Neural cell (in vitro differentiated cells): ENCODE measurements around the gene RBM15.

Experiments used
- CTCF ChIP-seq: fragments of 450-650 bp; IDR thresholded peaks from 2 replicates; pipeline ENCODE4 v1.5.1; 2014; ENCODE audit warnings: antibody characterized with exemption, mild to moderate bottlenecking, moderate library complexity; ENCODE audit not compliant: poor library complexity, severe bottlenecking
- EP300 ChIP-seq: fragments of 450-650 bp; conservative IDR thresholded peaks from 2 replicates; pipeline ENCODE4 v1.6.1; 2014; ENCODE audit warnings: antibody characterized with exemption, mild to moderate bottlenecking, moderate library complexity; ENCODE audit not compliant: poor library complexity, severe bottlenecking
- EZH2 ChIP-seq: fragments of 200-600, 300-800 bp; shearing (Covaris generic), sonication (generic); IDR thresholded peaks from 2 replicates; pipeline ENCODE4 v1.6.1; 2014; ENCODE audit warnings: antibody characterized with exemption, low read length, borderline replicate concordance, mild to moderate bottlenecking; ENCODE audit not compliant: insufficient read depth, poor library complexity, severe bottlenecking
- POLR2AphosphoS5 ChIP-seq: IDR thresholded peaks from 2 replicates; pipeline ENCODE4 v1.6.1; 2012
- RAD21 ChIP-seq: fragments of 450-650 bp; conservative IDR thresholded peaks from 2 replicates; pipeline ENCODE4 v1.6.1; 2014; ENCODE audit warnings: antibody characterized with exemption, mild to moderate bottlenecking, moderate library complexity
- REST ChIP-seq: IDR thresholded peaks from 2 replicates; pipeline ENCODE4 v1.6.1; 2012; ENCODE audit warnings: borderline replicate concordance
- SMC3 ChIP-seq: fragments of 450-650 bp; conservative IDR thresholded peaks from 2 replicates; pipeline ENCODE4 v1.6.1; 2014; ENCODE audit warnings: antibody characterized with exemption, mild to moderate bottlenecking, moderate library complexity; ENCODE audit not compliant: poor library complexity

- TF ChIP-seq CTCF (no peak), EZH2 (no peak), REST (no peak), POLR2AphosphoS5 (no peak), RAD21 (no peak), EP300 (no peak), SMC3 (no peak)
Measured at GRCh38 chr1:110298991-110299390, 40.2 kb upstream of the RBM15 start.
